OCI-LY3 (cell line): ENCODE measurements around the gene XRCC2.

Source experiments
- H2AFZ ChIP-seq: fragments of 200-600, 300-600 bp; shearing (Covaris generic); 2 replicates; pipeline ENCODE4 v1.6.0; 2014; ENCODE audit warnings: antibody characterized with exemption, low read depth, low read length
- H3K27ac ChIP-seq: fragments of 200-600, 300-600 bp; sonication (generic); 2 replicates; pipeline ENCODE4 v1.5.1; 2014; ENCODE audit warnings: mild to moderate bottlenecking, low read length, moderate library complexity, mixed read lengths
- H3K27me3 ChIP-seq: fragments of 200-600, 300-600 bp; sonication (generic); 2 replicates; pipeline ENCODE4 v1.6.1; 2014; ENCODE audit warnings: low read depth, low read length, mixed read lengths
- H3K36me3 ChIP-seq: fragments of 200-600, 300-600 bp; sonication (generic); replicated peaks from 2 replicates; pipeline ENCODE3; 2014; ENCODE audit warnings: low read depth, low read length, mixed read lengths
- H3K4me1 ChIP-seq: fragments of 300-600, 200-600 bp; sonication (generic); 2 replicates; pipeline ENCODE4 v1.6.1; 2014; ENCODE audit warnings: low read length, mixed read lengths
- H3K4me2 ChIP-seq: fragments of 200-600, 300-600 bp; sonication (generic); 2 replicates; pipeline ENCODE4 v1.6.1; 2014; ENCODE audit warnings: low read length, mixed read lengths
- H3K4me3 ChIP-seq: fragments of 300-600, 200-600 bp; sonication (generic); 2 replicates; pipeline ENCODE4 v1.5.1; 2014; ENCODE audit warnings: antibody characterized with exemption, mild to moderate bottlenecking, low read length, moderate library complexity
- H3K79me2 ChIP-seq: fragments of 300-600, 200-600 bp; shearing (Covaris generic); 2 replicates; pipeline ENCODE4 v1.6.1; 2014; ENCODE audit warnings: mild to moderate bottlenecking, low read length, mixed read lengths
- H3K9ac ChIP-seq: fragments of 300-600, 200-600 bp; shearing (Covaris generic); 2 replicates; pipeline ENCODE4 v1.6.0; 2014; ENCODE audit warnings: mild to moderate bottlenecking, low read length, moderate library complexity
- H3K9me3 ChIP-seq: fragments of 200-600, 300-600 bp; shearing (Covaris generic); 2 replicates; pipeline ENCODE4 v1.6.1; 2014; ENCODE audit warnings: low read length, mixed read lengths; ENCODE audit not compliant: insufficient read depth
- H4K20me1 ChIP-seq: fragments of 200-600, 300-600 bp; sonication (generic); 2 replicates; pipeline ENCODE4 v1.6.1; 2016; ENCODE audit warnings: low read length, mixed read lengths; ENCODE audit not compliant: insufficient read depth
- EZH2phosphoT487 ChIP-seq: fragments of 200-600 bp; shearing (Covaris generic); IDR thresholded peaks from 2 replicates; pipeline ENCODE4 v1.6.1; 2018; ENCODE audit warnings: antibody characterized with exemption, mixed run types, low read depth
- TF ChIP-seq, protein P1 (sequence below): fragments of 200-600, 300-600 bp; sonication (generic); IDR thresholded peaks from 2 replicates; pipeline ENCODE4 v1.5.1; 2014; ENCODE audit warnings: antibody characterized with exemption, low read length, low read depth

XRCC2 gene

DNA sequence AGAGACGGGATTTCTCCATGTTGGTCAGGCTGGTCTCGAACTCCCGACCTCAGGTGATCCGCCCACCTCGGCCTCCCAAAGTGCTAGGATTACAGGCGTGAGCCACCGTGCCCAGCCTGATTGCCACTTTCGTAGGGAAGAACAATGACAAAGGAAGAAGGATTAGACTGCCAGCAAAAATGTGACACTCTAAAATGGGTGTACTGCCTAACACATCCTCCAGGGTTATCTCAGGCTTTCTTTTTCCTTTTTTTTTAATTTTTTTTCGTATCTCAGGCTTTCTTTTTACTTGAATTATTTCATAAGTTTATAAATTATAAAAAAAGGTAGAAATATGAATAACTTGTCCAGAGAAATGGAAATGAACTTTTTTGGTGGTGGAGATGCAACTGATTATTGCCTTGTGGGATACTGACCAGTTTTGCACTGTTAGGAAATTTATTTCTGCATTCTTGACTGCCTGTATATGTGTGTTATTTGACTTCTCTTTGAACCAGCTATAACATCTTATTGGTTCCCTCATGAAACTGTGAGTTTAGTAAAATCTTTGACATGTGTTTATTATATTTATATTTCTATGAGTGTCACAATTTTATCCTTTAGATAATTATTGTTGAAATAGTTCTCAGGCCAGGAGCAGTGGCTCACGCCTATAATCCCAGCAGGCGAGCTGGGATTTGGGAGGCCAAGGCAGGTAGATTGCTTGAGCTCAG lies 56.8 kb downstream of the XRCC2 start:
- no peaks in the 10 kb centered on the region for H3K4me1 ChIP-seq
- H3K9me3 ChIP-seq = no peaks in the 10 kb centered on the region
- H3K36me3 ChIP-seq = no peaks in the 10 kb centered on the region
- TF ChIP-seq, protein P1, sequence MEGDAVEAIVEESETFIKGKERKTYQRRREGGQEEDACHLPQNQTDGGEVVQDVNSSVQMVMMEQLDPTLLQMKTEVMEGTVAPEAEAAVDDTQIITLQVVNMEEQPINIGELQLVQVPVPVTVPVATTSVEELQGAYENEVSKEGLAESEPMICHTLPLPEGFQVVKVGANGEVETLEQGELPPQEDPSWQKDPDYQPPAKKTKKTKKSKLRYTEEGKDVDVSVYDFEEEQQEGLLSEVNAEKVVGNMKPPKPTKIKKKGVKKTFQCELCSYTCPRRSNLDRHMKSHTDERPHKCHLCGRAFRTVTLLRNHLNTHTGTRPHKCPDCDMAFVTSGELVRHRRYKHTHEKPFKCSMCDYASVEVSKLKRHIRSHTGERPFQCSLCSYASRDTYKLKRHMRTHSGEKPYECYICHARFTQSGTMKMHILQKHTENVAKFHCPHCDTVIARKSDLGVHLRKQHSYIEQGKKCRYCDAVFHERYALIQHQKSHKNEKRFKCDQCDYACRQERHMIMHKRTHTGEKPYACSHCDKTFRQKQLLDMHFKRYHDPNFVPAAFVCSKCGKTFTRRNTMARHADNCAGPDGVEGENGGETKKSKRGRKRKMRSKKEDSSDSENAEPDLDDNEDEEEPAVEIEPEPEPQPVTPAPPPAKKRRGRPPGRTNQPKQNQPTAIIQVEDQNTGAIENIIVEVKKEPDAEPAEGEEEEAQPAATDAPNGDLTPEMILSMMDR = no peak
- no peak for TF ChIP-seq EZH2phosphoT487
- H3K9ac ChIP-seq = no peak overlapping the region
- H3K79me2 ChIP-seq = no peaks in the 10 kb centered on the region
- no peaks in the 10 kb centered on the region for H3K27me3 ChIP-seq
- no peak overlapping the region for H3K27ac ChIP-seq
- no peaks in the 10 kb centered on the region for H4K20me1 ChIP-seq
- H3K4me3 ChIP-seq = no peak overlapping the region
- no peak overlapping the region for H2AFZ ChIP-seq
- no peak overlapping the region for H3K4me2 ChIP-seq

DNA sequence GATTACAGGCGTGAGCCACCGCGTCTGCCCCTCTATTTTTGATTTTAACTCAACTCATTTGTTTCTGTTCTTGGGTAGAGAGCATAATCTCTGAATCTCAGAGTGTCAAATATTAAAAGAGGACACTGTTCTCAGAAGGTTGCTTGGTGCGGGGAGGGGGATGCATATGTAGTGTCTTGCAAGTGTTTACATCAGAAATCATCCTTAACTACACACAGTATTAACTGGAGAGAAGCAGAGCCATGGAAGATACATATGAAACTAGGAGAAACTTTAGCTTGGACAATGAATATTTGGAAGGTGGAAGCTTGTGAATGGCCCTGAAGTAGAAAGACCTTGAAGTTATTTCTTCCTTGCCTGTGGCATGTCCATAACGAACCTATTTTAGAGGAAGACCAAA lies 57.5 kb downstream of the XRCC2 start:
- Histone ChIP-seq H3K27me3 (no peaks in the 10 kb centered on the region), H3K4me3 (no peak overlapping the region), H3K36me3 (no peaks in the 10 kb centered on the region), H3K9ac (no peak overlapping the region), H3K27ac (no peak overlapping the region), H4K20me1 (no peaks in the 10 kb centered on the region), H3K4me2 (no peak overlapping the region), H3K9me3 (no peaks in the 10 kb centered on the region), H3K79me2 (no peaks in the 10 kb centered on the region), H3K4me1 (no peaks in the 10 kb centered on the region), H2AFZ (no peak overlapping the region)
- TF ChIP-seq EZH2phosphoT487 = no peak
- TF ChIP-seq, protein P1 = no peak

DNA sequence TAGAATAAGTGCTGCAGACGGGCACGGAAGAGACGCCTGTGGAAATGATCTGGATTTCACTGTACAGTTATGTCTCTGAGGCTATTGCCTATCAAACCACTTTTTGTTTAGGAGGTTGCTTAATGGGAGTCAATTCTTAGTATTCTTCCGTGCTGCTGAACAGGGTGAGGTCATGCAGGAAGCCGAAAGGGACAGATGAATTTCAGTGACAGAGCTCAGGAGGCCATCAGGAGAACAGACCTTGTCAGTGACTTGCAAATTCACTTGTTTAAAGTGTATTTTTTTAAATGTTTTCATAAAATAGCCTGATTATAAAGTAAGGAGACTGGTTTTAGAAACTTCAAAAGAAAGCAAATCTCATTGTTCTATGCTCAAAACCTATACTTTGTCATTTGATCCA lies 58.9 kb downstream of the XRCC2 start:
- no peaks in the 10 kb centered on the region for H3K36me3 ChIP-seq
- H3K4me3 ChIP-seq = no peak overlapping the region

DNA sequence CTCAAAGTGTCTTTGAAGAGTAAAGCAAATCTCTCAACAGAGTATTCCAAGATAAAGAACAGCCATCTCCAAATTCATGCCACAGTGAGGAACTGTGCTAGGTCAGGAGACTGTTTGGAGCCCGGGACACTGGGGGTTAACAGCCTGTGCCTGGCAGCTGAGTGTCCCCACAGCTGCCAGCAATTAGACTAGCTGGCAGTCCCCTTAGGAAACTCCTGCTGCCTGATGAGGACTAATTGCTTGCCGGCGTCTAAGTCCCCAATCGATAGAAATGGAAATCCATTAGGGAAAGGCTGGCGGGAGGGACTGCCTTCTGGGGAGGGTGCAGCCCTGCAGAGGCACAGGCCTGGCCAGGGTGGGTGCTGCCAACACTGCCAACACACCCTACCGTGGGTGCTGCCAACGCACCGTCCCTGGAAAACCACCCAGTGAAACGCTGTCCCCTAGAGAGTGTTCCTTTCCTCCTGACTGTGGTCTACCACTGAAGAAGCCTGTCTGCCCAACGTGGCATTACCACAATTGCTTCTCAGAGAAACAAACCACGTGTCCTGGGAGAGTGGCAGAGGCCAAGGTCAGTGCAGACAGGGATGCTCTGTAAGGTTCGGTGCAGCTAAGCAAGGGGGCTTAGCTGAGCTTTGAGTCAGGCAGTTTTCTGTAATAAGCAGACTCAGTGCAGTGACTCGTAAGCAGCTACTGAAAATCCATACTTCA lies 60.8 kb downstream of the XRCC2 start:
- H4K20me1 ChIP-seq = no peaks in the 10 kb centered on the region
- no peak overlapping the region for H2AFZ ChIP-seq
- H3K4me2 ChIP-seq = no peak overlapping the region
- TF ChIP-seq, protein P1 = no peak
- no peak for TF ChIP-seq EZH2phosphoT487
- H3K4me1 ChIP-seq = no peaks in the 10 kb centered on the region
- H3K27me3 ChIP-seq = no peaks in the 10 kb centered on the region
- H3K9me3 ChIP-seq = no peaks in the 10 kb centered on the region
- no peak overlapping the region for H3K9ac ChIP-seq
- no peaks in the 10 kb centered on the region for H3K36me3 ChIP-seq
- no peak overlapping the region for H3K4me3 ChIP-seq
- H3K27ac ChIP-seq = no peak overlapping the region
- H3K79me2 ChIP-seq = no peaks in the 10 kb centered on the region

More for the DNA sequence above, 58.9 kb downstream of the XRCC2 start:
- TF ChIP-seq, protein P1 = no peak
- no peak for TF ChIP-seq EZH2phosphoT487
- no peak overlapping the region for H2AFZ ChIP-seq
- no peak overlapping the region for H3K27ac ChIP-seq
- no peaks in the 10 kb centered on the region for H3K27me3 ChIP-seq
- H3K9me3 ChIP-seq = no peaks in the 10 kb centered on the region
- H4K20me1 ChIP-seq = no peaks in the 10 kb centered on the region
- H3K4me2 ChIP-seq = no peak overlapping the region
- H3K4me1 ChIP-seq = no peaks in the 10 kb centered on the region
- no peak overlapping the region for H3K9ac ChIP-seq
- H3K79me2 ChIP-seq = no peaks in the 10 kb centered on the region
